ENCODE data around the gene MTHFD1.

The MTHFD1 gene

GRCh38 chr14:64496764-64497163, 108.6 kb downstream of the MTHFD1 start:
- Mint-ChIP-seq H3K4me3 (no peak overlapping the region), H3K4me1 (peaks cover 14% of the 10 kb centered on the region), H3K36me3 (ENCODE audit: low read depth) (peaks cover 10% of the 10 kb centered on the region), H3K9me3 (no peaks in the 10 kb centered on the region), H3K27ac (peak overlapping the region in 1 of 3 experiments; percentile 43), H3K27me3 (ENCODE audit: low read depth) (no peaks in the 10 kb centered on the region)
- TF ChIP-seq CTCF (IDR thresholded peaks at IDR 0.05; ENCODE audit: unreplicated experiment in 3 of 3) = no peak

- Mint-ChIP-seq H3K9me3 (no peaks in the 10 kb centered on the region), H3K36me3 (ENCODE audit: low read depth) (peaks cover 5% of the 10 kb centered on the region), H3K4me1 (peaks cover 26% of the 10 kb centered on the region), H3K27me3 (ENCODE audit: low read depth) (no peaks in the 10 kb centered on the region), H3K27ac (peak overlapping the region; percentile 14 to 63 (median 26)), H3K4me3 (peak overlapping the region in 2 of 3 experiments; percentile 12 to 55)
- TF ChIP-seq CTCF (IDR thresholded peaks at IDR 0.05; ENCODE audit: unreplicated experiment in 3 of 3) = no peak
Observed at GRCh38 chr14:64500088-64500487, 111.9 kb downstream of the MTHFD1 start.

- H3K27ac Mint-ChIP-seq = peak overlapping the region; percentile 84 to 99 (median 98)
- peaks cover 5% of the 10 kb centered on the region for H3K36me3 Mint-ChIP-seq (ENCODE audit: low read depth)
- no peaks in the 10 kb centered on the region for H3K9me3 Mint-ChIP-seq
- H3K4me1 Mint-ChIP-seq = peaks cover 38% of the 10 kb centered on the region
- H3K27me3 Mint-ChIP-seq (ENCODE audit: low read depth) = no peaks in the 10 kb centered on the region
- TF ChIP-seq CTCF (IDR thresholded peaks at IDR 0.05; ENCODE audit: unreplicated experiment in 3 of 3) = no peak
- H3K4me3 Mint-ChIP-seq = peak overlapping the region; percentile 86 to 97 (median 96)
Observed at GRCh38 chr14:64501411-64502171, 113.4 kb downstream of the MTHFD1 start.

- H3K27me3 Mint-ChIP-seq (ENCODE audit: low read depth) = no peaks in the 10 kb centered on the region
- H3K4me3 Mint-ChIP-seq = peak overlapping the region; percentile 86 to 97 (median 96)
- H3K4me1 Mint-ChIP-seq = peaks cover 47% of the 10 kb centered on the region
- no peaks in the 10 kb centered on the region for H3K9me3 Mint-ChIP-seq
- peak overlapping the region; percentile 84 to 99 (median 98) for H3K27ac Mint-ChIP-seq
- H3K36me3 Mint-ChIP-seq (ENCODE audit: low read depth) = peaks cover 5% of the 10 kb centered on the region
- TF ChIP-seq CTCF (IDR thresholded peaks at IDR 0.05; ENCODE audit: unreplicated experiment in 3 of 3) = no peak
Observed at GRCh38 chr14:64502456-64502855, 114.3 kb downstream of the MTHFD1 start.

- Mint-ChIP-seq H3K27ac (peak overlapping the region; percentile 84 to 99 (median 98)), H3K36me3 (ENCODE audit: low read depth) (peaks cover 1% of the 10 kb centered on the region), H3K9me3 (no peaks in the 10 kb centered on the region), H3K27me3 (ENCODE audit: low read depth) (no peaks in the 10 kb centered on the region), H3K4me1 (peaks cover 52% of the 10 kb centered on the region), H3K4me3 (peak overlapping the region; percentile 86 to 97 (median 96))
- no peak for TF ChIP-seq CTCF (IDR thresholded peaks at IDR 0.05; ENCODE audit: unreplicated experiment in 3 of 3)
Observed at GRCh38 chr14:64502887-64503433, 114.8 kb downstream of the MTHFD1 start.

Data from nephron (organoid).